H9 (cell line): ENCODE results near the gene DIP2C. TPM values are rescaled to one million over a fixed set of nuclear protein-coding genes. Genes with fewer than 3 reads are reported as not detected.

Experiments
- DNase-seq: peaks from one replicate; pipeline ENCODE4 v3.0.0-alpha.2; 2017
- H2AFZ ChIP-seq: one replicate; pipeline ENCODE4 v1.6.1; 2013; ENCODE audit warnings: mild to moderate bottlenecking, low read length, control low read depth, moderate library complexity
- H2AK5ac ChIP-seq: 2 replicates; pipeline ENCODE4 v1.6.1; 2013; ENCODE audit warnings: low read length, control low read depth, mixed read lengths; ENCODE audit not compliant: insufficient read length
- H2BK120ac ChIP-seq: one replicate; pipeline ENCODE4 v1.6.1; 2013; ENCODE audit warnings: low read depth, mild to moderate bottlenecking, low read length, control low read depth, inconsistent platforms; ENCODE audit not compliant: poor library complexity, severe bottlenecking
- H2BK12ac ChIP-seq: 2 replicates; pipeline ENCODE4 v1.6.1; 2013; ENCODE audit warnings: low read length, control low read depth, mixed read lengths, low read depth; ENCODE audit not compliant: insufficient read length
- H2BK15ac ChIP-seq: 2 replicates; pipeline ENCODE4 v1.6.1; 2013; ENCODE audit warnings: low read depth, low read length, control low read depth
- H2BK20ac ChIP-seq: one replicate; pipeline ENCODE4 v1.6.1; 2013; ENCODE audit warnings: low read depth, mild to moderate bottlenecking, low read length, control low read depth, inconsistent platforms; ENCODE audit not compliant: poor library complexity, severe bottlenecking
- H2BK5ac ChIP-seq: 2 replicates; pipeline ENCODE4 v1.6.1; 2013; ENCODE audit warnings: low read length, control low read depth, mixed read lengths; ENCODE audit not compliant: insufficient read length
- H3K14ac ChIP-seq: 2 replicates; pipeline ENCODE4 v1.6.1; 2013; ENCODE audit warnings: low read length, control low read depth; ENCODE audit not compliant: insufficient read depth
- H3K18ac ChIP-seq: 2 replicates; pipeline ENCODE4 v1.6.1; 2013; ENCODE audit warnings: low read depth, mild to moderate bottlenecking, mixed read lengths, low read length, control low read depth; ENCODE audit not compliant: insufficient read length
- H3K23ac ChIP-seq: 2 replicates; pipeline ENCODE4 v1.6.1; 2013; ENCODE audit warnings: low read length, control low read depth, mixed read lengths, low read depth; ENCODE audit not compliant: insufficient read length
- H3K23me2 ChIP-seq: 2 replicates; pipeline ENCODE4 v1.6.1; 2013; ENCODE audit warnings: low read depth, mild to moderate bottlenecking, mixed read lengths, low read length, control low read depth; ENCODE audit not compliant: insufficient read length, poor library complexity, severe bottlenecking
- H3K27ac ChIP-seq: 2 replicates; pipeline ENCODE4 v1.5.1; 2013; ENCODE audit warnings: low read length, control low read depth, mixed read lengths, low read depth; ENCODE audit not compliant: insufficient read length
- H3K27me3 ChIP-seq: 2 replicates; pipeline ENCODE4 v1.6.1; 2013; ENCODE audit warnings: low read length, control low read depth, inconsistent platforms; ENCODE audit not compliant: insufficient read depth
- H3K4ac ChIP-seq: 2 replicates; pipeline ENCODE4 v1.6.1; 2013; ENCODE audit warnings: low read depth, mild to moderate bottlenecking, control low read depth, inconsistent platforms, low read length, moderate library complexity
- H3K4me1 ChIP-seq: 2 replicates; pipeline ENCODE4 v1.6.1; 2013; ENCODE audit warnings: low read length, control low read depth, inconsistent platforms; ENCODE audit not compliant: insufficient read depth
- H3K4me2 ChIP-seq: 2 replicates; pipeline ENCODE4 v1.6.1; 2013; ENCODE audit warnings: low read length, control low read depth, mixed read lengths; ENCODE audit not compliant: insufficient read length, insufficient read depth
- H3K56ac ChIP-seq: 2 replicates; pipeline ENCODE4 v1.6.1; 2013; ENCODE audit warnings: low read depth, mild to moderate bottlenecking, mixed read lengths, low read length, control low read depth; ENCODE audit not compliant: insufficient read length
- H3K79me1 ChIP-seq: 2 replicates; pipeline ENCODE4 v1.6.1; 2013; ENCODE audit warnings: low read depth, mild to moderate bottlenecking, moderate library complexity, low read length, control low read depth, inconsistent platforms; ENCODE audit not compliant: insufficient read depth, poor library complexity, severe bottlenecking
- H3K79me2 ChIP-seq: 2 replicates; pipeline ENCODE4 v1.6.1; 2013; ENCODE audit warnings: low read length, control low read depth, inconsistent platforms; ENCODE audit not compliant: insufficient read depth
- H3K9ac ChIP-seq: 2 replicates; pipeline ENCODE4 v1.6.1; 2013; ENCODE audit warnings: low read length, control low read depth, mixed read lengths; ENCODE audit not compliant: insufficient read length; ENCODE audit errors: extremely low read depth
- H3K9me3 ChIP-seq: one replicate; pipeline ENCODE4 v1.6.1; 2013; ENCODE audit warnings: low read depth, low read length, inconsistent platforms; ENCODE audit not compliant: control insufficient read depth
- H3T11ph ChIP-seq: one replicate; pipeline ENCODE4 v1.6.1; 2013; ENCODE audit warnings: mild to moderate bottlenecking, low read length, control low read depth, inconsistent platforms
- H4K20me1 ChIP-seq: one replicate; pipeline ENCODE4 v1.6.1; 2013; ENCODE audit not compliant: control insufficient read depth, insufficient read length, insufficient read depth
- H4K5ac ChIP-seq: 2 replicates; pipeline ENCODE4 v1.6.1; 2013; ENCODE audit warnings: low read depth, mild to moderate bottlenecking, mixed read lengths, low read length, control low read depth; ENCODE audit not compliant: insufficient read length
- H4K8ac ChIP-seq: replicated peaks from 2 replicates; pipeline ENCODE4 v1.6.1; 2013; ENCODE audit warnings: low read length, control low read depth, mixed read lengths, low read depth; ENCODE audit not compliant: insufficient read length
- H4K91ac ChIP-seq: 2 replicates; pipeline ENCODE4 v1.6.1; 2013; ENCODE audit warnings: low read depth, mild to moderate bottlenecking, moderate library complexity, mixed read lengths, low read length, control low read depth; ENCODE audit not compliant: insufficient read length
- H3K27ac Mint-ChIP-seq, 3 experiments: 2 replicates in 2 of 3; 3 replicates in 1 of 3; pipeline ENCODE4 v1.8.0; 2020 to 2021; ENCODE audit warnings: mixed read lengths in 3 of 3, mild to moderate bottlenecking in 1 of 3, moderate library complexity in 1 of 3
- H3K27me3 Mint-ChIP-seq: 2 replicates; pipeline ENCODE4 v1.8.0; 2021; ENCODE audit warnings: low read depth, mild to moderate bottlenecking, moderate library complexity, mixed read lengths
- H3K36me3 Mint-ChIP-seq, 3 experiments: 2 replicates in 2 of 3; 3 replicates in 1 of 3; pipeline ENCODE4 v1.8.0; 2020 to 2021; ENCODE audit warnings: low read depth in 3 of 3, mixed read lengths in 3 of 3; ENCODE audit not compliant: insufficient read depth in 1 of 3
- H3K4me1 Mint-ChIP-seq, 2 experiments: 2 replicates each; pipeline ENCODE4 v1.8.0; 2020; ENCODE audit warnings: mixed read lengths in 2 of 2
- H3K4me3 Mint-ChIP-seq, 2 experiments: 2 replicates in 1 of 2; 3 replicates in 1 of 2; pipeline ENCODE4 v1.8.0; 2020 to 2021; ENCODE audit warnings: mild to moderate bottlenecking in 2 of 2, mixed read lengths in 2 of 2, moderate library complexity in 1 of 2
- H3K9me3 Mint-ChIP-seq, 2 experiments: 2 replicates in 1 of 2; 3 replicates in 1 of 2; pipeline ENCODE4 v1.8.0; 2020; ENCODE audit warnings: mild to moderate bottlenecking in 2 of 2, mixed read lengths in 2 of 2, moderate library complexity in 1 of 2
- WGBS: extraction: QIAGEN DNeasy Blood & Tissue Kit; methylation state at CpG from one replicate; pipeline ENCODE4 v1.1.7; 2013; ENCODE audit warnings: missing lambda C conversion rate, low lambda C conversion rate, mixed read lengths; ENCODE audit not compliant: insufficient read length; ENCODE audit errors: extremely low coverage; 5-methylcytosine and 5-hydroxymethylcytosine counted together
- total RNA-seq: library from RNA; stranded (reverse); gene quantifications from 2 replicates; pipeline ENCODE4 v1.2.1, GENCODE V29; 2021
- TF ChIP-seq, protein P1 (sequence below): fragments of 200-600 bp; sonication (generic); conservative IDR thresholded peaks from 3 replicates; pipeline ENCODE4 v1.8.0; 2021; ENCODE audit warnings: antibody characterized with exemption, mild to moderate bottlenecking

DIP2C gene
- total RNA-seq, 1 experiment from 2014 or later = 7.9 TPM

DNA sequence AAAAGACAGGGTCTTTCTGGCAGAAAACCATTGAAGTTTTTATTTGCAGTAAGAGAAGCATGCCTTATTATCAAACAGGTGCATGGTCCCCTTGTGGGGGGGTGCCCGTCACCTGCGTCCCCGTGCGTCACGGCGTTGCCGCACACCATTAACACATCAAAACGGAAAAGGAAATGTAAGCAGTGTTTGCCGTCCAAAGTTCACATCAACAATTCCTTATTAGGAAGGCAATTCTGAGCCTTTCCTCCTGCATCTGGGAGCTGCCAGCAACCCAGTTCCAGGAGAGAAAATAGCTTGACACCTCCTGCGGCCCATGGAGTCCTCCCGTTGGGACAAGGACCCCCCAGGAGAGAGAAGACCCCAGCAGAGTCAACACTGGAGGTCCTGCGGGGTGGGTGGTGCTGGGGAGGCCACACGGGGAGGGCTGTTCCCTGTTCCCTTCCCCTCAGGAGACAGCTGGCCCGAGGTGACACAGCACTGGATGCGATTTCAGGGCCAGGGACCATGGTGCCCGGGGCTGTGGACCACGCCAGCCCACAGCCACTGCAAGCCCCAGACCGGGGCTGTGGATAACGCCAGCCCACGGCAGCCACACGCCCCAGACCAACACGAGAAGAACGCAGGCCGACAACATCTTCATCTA lies 39.5 kb downstream of the DIP2C start:
- Mint-ChIP-seq H3K4me1 (peaks cover 15 to 16% of the 10 kb centered on the region in 2 experiments), H3K9me3 (peaks cover 0 to 5% of the 10 kb centered on the region in 2 experiments; a peak in 2 of 5 replicates), H3K27me3 (no peaks in the 10 kb centered on the region), H3K4me3 (no peak overlapping the region), H3K36me3 (peaks cover 2 to 6% (median 2%) of the 10 kb centered on the region in 3 experiments), H3K27ac (peak overlapping the region in 2 of 3 experiments; percentile 50 to 81; a peak in 3 of 7 replicates)
- no peak overlapping the region for H4K91ac ChIP-seq
- H3K23ac ChIP-seq = no peak overlapping the region
- no peak for DNase-seq
- no peak overlapping the region for H2AK5ac ChIP-seq
- no peak overlapping the region for H2AFZ ChIP-seq
- no peak overlapping the region for H3K4ac ChIP-seq
- TF ChIP-seq, protein P1, sequence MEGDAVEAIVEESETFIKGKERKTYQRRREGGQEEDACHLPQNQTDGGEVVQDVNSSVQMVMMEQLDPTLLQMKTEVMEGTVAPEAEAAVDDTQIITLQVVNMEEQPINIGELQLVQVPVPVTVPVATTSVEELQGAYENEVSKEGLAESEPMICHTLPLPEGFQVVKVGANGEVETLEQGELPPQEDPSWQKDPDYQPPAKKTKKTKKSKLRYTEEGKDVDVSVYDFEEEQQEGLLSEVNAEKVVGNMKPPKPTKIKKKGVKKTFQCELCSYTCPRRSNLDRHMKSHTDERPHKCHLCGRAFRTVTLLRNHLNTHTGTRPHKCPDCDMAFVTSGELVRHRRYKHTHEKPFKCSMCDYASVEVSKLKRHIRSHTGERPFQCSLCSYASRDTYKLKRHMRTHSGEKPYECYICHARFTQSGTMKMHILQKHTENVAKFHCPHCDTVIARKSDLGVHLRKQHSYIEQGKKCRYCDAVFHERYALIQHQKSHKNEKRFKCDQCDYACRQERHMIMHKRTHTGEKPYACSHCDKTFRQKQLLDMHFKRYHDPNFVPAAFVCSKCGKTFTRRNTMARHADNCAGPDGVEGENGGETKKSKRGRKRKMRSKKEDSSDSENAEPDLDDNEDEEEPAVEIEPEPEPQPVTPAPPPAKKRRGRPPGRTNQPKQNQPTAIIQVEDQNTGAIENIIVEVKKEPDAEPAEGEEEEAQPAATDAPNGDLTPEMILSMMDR = no peak
- no peak overlapping the region for H3K27ac ChIP-seq
- H4K8ac ChIP-seq = no peak overlapping the region
- no peaks in the 10 kb centered on the region for H3K9me3 ChIP-seq
- H3K18ac ChIP-seq = no peak overlapping the region
- H3K79me2 ChIP-seq = peaks cover 2% of the 10 kb centered on the region; the same call in 1 of the 2 replicates
- no peak overlapping the region for H2BK5ac ChIP-seq
- no peaks in the 10 kb centered on the region for H3K27me3 ChIP-seq
- H3T11ph ChIP-seq = no peak overlapping the region
- no peaks in the 10 kb centered on the region for H3K79me1 ChIP-seq
- no peak overlapping the region for H2BK120ac ChIP-seq
- no peak overlapping the region for H4K5ac ChIP-seq
- H3K23me2 ChIP-seq = no peaks in the 10 kb centered on the region
- no peak overlapping the region for H2BK15ac ChIP-seq
- H3K4me1 ChIP-seq = no peaks in the 10 kb centered on the region; the same call in 1 of the 2 replicates
- H4K20me1 ChIP-seq = peaks cover 3% of the 10 kb centered on the region
- H3K14ac ChIP-seq = no peak overlapping the region
- H3K56ac ChIP-seq = no peak overlapping the region
- H2BK12ac ChIP-seq = no peak overlapping the region
- no CpG with 5 or more reads among the region's 24 CpGs for WGBS
- no peak overlapping the region for H3K9ac ChIP-seq
- H2BK20ac ChIP-seq = no peak overlapping the region
- H3K4me2 ChIP-seq = no peak overlapping the region
